OCI-LY1 (cell line): ENCODE results near the gene CCDC194.

Experiments used
- EZH2 ChIP-seq: fragments of 200-600 bp; sonication (generic), shearing (Covaris generic); IDR thresholded peaks from 2 replicates; pipeline ENCODE4 v1.8.0; 2017; ENCODE audit warnings: borderline replicate concordance, mixed run types, mild to moderate bottlenecking, antibody characterized with exemption, low read length, moderate library complexity, mixed read lengths
- TF ChIP-seq, protein P1 (sequence below): fragments of 200-600 bp; sonication (generic), shearing (Covaris generic); IDR thresholded peaks from 2 replicates; pipeline ENCODE4 v1.5.1; 2017; ENCODE audit warnings: mild to moderate bottlenecking, antibody characterized with exemption, low read length, moderate library complexity, mixed read lengths

DNA sequence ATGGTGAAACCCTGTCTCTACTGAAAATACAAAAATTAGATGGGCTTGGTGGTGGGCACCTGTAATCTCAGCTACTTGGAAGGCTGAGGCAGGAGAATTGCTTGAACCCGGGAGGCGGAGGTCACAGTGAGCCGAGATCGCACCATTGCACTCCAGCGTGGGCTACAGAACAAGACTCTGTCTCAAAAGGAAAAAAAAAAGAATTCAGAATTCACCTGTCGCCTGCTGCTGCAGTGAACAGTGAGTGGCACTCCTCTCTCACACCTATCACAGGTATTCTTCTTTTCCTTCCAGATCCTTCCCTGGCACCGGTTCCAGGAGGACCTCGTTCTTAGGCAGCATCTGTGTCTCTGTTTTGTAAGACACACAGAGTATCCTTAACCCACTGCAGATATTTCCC is 20.1 kb upstream of the CCDC194 start:
- TF ChIP-seq, protein P1, sequence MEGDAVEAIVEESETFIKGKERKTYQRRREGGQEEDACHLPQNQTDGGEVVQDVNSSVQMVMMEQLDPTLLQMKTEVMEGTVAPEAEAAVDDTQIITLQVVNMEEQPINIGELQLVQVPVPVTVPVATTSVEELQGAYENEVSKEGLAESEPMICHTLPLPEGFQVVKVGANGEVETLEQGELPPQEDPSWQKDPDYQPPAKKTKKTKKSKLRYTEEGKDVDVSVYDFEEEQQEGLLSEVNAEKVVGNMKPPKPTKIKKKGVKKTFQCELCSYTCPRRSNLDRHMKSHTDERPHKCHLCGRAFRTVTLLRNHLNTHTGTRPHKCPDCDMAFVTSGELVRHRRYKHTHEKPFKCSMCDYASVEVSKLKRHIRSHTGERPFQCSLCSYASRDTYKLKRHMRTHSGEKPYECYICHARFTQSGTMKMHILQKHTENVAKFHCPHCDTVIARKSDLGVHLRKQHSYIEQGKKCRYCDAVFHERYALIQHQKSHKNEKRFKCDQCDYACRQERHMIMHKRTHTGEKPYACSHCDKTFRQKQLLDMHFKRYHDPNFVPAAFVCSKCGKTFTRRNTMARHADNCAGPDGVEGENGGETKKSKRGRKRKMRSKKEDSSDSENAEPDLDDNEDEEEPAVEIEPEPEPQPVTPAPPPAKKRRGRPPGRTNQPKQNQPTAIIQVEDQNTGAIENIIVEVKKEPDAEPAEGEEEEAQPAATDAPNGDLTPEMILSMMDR = no peak
- TF ChIP-seq EZH2 = no peak
